PC-9 (cell line): ENCODE measurements around the gene LAMC1. TPM values are rescaled to one million over a fixed set of nuclear protein-coding genes. Genes with fewer than 3 reads are reported as not detected.

Experiments
- BruUV-seq: library from RNA; stranded (reverse); fragments of 400-500 nt; replicated peaks from 2 replicates; lab custom pipeline; 2021; lab: Mats Ljungman, UMichigan
- CTCF ChIA-PET: fragments of 300-600 bp; sonication (Branson Sonifier 250); formaldehyde crosslinking; loops from one replicate; lab custom pipeline; 2022; ENCODE audit warnings: antibody characterized with exemption; lab: Charles Lee
- POLR2A ChIA-PET: fragments of 300-600 bp; sonication (Branson Sonifier 250); formaldehyde crosslinking; loops from one replicate; lab custom pipeline; 2022; ENCODE audit warnings: antibody characterized with exemption; ENCODE audit not compliant: unreplicated experiment; lab: Charles Lee
- DNase-seq, 2 experiments: peaks; one replicate each; pipeline versions ENCODE4 v3.0.0 to v3.0.0-alpha.2; 2015 to 2022; ENCODE audit warnings: mixed read lengths in 1 of 2
- H2AFZ ChIP-seq: fragments of 200-600 bp; sonication (generic); 2 replicates; pipeline ENCODE4 v1.8.1; 2017; ENCODE audit warnings: antibody characterized with exemption
- H3F3A ChIP-seq: fragments of 200-600 bp; sonication (generic); 2 replicates; pipeline ENCODE4 v1.8.1; 2017; ENCODE audit warnings: antibody characterized with exemption, mild to moderate bottlenecking, low read depth; ENCODE audit not compliant: insufficient read depth
- H3K27ac ChIP-seq: fragments of 200-600 bp; sonication (generic); 2 replicates; pipeline ENCODE4 v1.6.1; 2016; ENCODE audit warnings: mixed run types
- H3K27me3 ChIP-seq: fragments of 200-600 bp; sonication (generic); 2 replicates; pipeline ENCODE4 v1.6.1; 2016; ENCODE audit warnings: low read depth, mixed run types; ENCODE audit not compliant: insufficient read depth
- H3K36me3 ChIP-seq: fragments of 200-600 bp; sonication (generic); 2 replicates; pipeline ENCODE4 v1.6.1; 2016; ENCODE audit warnings: low read depth, mixed run types
- H3K4me1 ChIP-seq: fragments of 200-600 bp; sonication (generic); replicated peaks from 2 replicates; pipeline ENCODE4 v1.6.1; 2016; ENCODE audit warnings: mixed run types; ENCODE audit not compliant: insufficient read depth
- H3K4me2 ChIP-seq: fragments of 200-600 bp; sonication (generic); 2 replicates; pipeline ENCODE4 v1.6.1; 2017; ENCODE audit warnings: mixed run types
- H3K4me3 ChIP-seq: fragments of 200-600 bp; sonication (generic); 2 replicates; pipeline ENCODE4 v1.6.1; 2016; ENCODE audit warnings: mixed run types
- H3K79me2 ChIP-seq: fragments of 200-600 bp; sonication (generic); 2 replicates; pipeline ENCODE4 v1.6.1; 2017; ENCODE audit warnings: low read depth, mixed run types
- H3K9me2 ChIP-seq: fragments of 200-600 bp; sonication (generic); 2 replicates; pipeline ENCODE4 v1.8.1; 2017; ENCODE audit warnings: mild to moderate bottlenecking; ENCODE audit not compliant: insufficient read depth
- H3K9me3 ChIP-seq: fragments of 200-600 bp; sonication (generic); 2 replicates; pipeline ENCODE4 v1.8.1; 2016; ENCODE audit warnings: low read depth; ENCODE audit not compliant: insufficient read depth
- H4K20me1 ChIP-seq: fragments of 200-600 bp; sonication (generic); 2 replicates; pipeline ENCODE4 v1.8.1; 2017; ENCODE audit not compliant: insufficient read depth
- EZH2 ChIP-seq: fragments of 200-600 bp; sonication (generic); IDR thresholded peaks from 2 replicates; pipeline ENCODE4 v1.8.0; 2017; ENCODE audit warnings: antibody characterized with exemption, low read depth
- intact Hi-C: fragments of 100-400 bp; cut with micrococcal nuclease; formaldehyde crosslinking; loops from one replicate; pipeline ENCODE4 v1.10.0; 2022; ENCODE audit not compliant: unreplicated experiment
- total RNA-seq: library from RNA; stranded (reverse); gene quantifications from 2 replicates; pipeline ENCODE4 v1.2.3, GENCODE V29; 2021
- TF ChIP-seq, protein P1 (sequence below): fragments of 200-600 bp; sonication (generic); conservative IDR thresholded peaks from 2 replicates; pipeline ENCODE4 v1.6.1; 2017; ENCODE audit warnings: mixed run types, antibody characterized with exemption, mild to moderate bottlenecking, moderate library complexity

LAMC1 gene
- total RNA-seq, 1 experiment from 2014 or later, result 95.5 TPM

DNA sequence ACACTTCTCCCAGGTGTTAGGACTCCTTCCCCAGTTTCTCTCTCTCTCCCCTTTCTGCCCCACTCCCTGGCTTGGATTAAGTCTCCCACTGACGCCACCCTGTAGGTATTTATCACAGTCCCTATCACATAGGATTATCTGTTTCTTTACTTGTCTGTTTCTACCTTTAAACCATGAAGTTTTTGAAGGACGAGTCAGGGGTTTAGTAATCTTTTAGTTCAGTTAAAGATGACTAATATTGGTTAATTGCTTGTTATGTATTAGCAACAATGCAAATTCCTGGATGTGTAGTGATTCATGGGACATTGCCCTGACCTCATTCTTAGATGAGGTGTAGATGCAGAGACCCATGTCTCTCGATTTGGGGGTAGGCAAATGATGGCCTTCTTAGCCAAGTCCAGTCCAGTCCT lies 6.4 kb downstream of the LAMC1 start:
- no TSS peak for BruUV-seq
- intact Hi-C loops, result loop anchor here (10.0 kb wide), 1 partner anchor 145 kb away; no protein-coding TSS in a partner anchor
- Histone ChIP-seq H3K79me2 (peaks cover 100% of the 10 kb centered on the region), H3K9me3 (no peaks in the 10 kb centered on the region), H2AFZ (no peak overlapping the region), H4K20me1 (peaks cover 4% of the 10 kb centered on the region; the same call in 1 of the 2 replicates), H3F3A (peaks cover 26% of the 10 kb centered on the region), H3K36me3 (no peaks in the 10 kb centered on the region), H3K4me1 (peaks cover 75% of the 10 kb centered on the region), H3K9me2 (no peaks in the 10 kb centered on the region), H3K4me2 (peak overlapping the region; percentile 39), H3K27me3 (no peaks in the 10 kb centered on the region), H3K4me3 (peak overlapping the region; percentile 2; the same call in 1 of the 2 replicates), H3K27ac (peak overlapping the region; percentile 42)
- DNase-seq, result peak in 1 of 2 experiments; percentile 83
- POLR2A ChIA-PET, result no interaction called here
- no peak for TF ChIP-seq EZH2
- CTCF ChIA-PET, result no interaction called here

DNA sequence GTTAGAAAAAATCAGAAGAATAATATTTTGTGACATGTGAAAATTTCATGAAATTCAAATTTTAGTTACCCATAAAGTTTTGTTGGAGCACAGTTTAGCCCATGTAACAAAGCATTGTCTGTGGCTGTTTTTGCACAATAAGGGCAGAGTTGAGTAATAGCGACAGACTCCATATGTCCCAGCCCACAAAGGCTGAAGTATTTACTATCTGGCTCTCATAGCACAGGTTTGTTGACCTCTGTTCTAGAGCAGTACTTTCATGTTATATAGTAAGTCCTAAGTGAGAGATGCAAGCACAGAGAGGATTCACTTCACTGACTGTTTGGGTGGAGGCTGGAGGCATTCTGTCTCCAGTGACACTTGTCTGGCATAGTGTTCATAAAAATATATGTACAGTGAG lies 6.8 kb downstream of the LAMC1 start:
- intact Hi-C loops, result no loop called here
- Histone ChIP-seq H2AFZ (no peak overlapping the region), H4K20me1 (peaks cover 3% of the 10 kb centered on the region; the same call in 1 of the 2 replicates), H3K27ac (peak overlapping the region; percentile 42), H3K4me3 (peak overlapping the region; percentile 2; the same call in 1 of the 2 replicates), H3K9me2 (no peaks in the 10 kb centered on the region), H3K79me2 (peaks cover 98% of the 10 kb centered on the region), H3K9me3 (no peaks in the 10 kb centered on the region), H3K4me2 (peak overlapping the region; percentile 39), H3K36me3 (no peaks in the 10 kb centered on the region), H3F3A (peaks cover 26% of the 10 kb centered on the region), H3K4me1 (peaks cover 72% of the 10 kb centered on the region), H3K27me3 (no peaks in the 10 kb centered on the region)
- no TSS peak for BruUV-seq
- ChIA-PET CTCF (no interaction called here), POLR2A (no interaction called here)
- peak in 1 of 2 experiments; percentile 73 for DNase-seq
- TF ChIP-seq, protein P1, sequence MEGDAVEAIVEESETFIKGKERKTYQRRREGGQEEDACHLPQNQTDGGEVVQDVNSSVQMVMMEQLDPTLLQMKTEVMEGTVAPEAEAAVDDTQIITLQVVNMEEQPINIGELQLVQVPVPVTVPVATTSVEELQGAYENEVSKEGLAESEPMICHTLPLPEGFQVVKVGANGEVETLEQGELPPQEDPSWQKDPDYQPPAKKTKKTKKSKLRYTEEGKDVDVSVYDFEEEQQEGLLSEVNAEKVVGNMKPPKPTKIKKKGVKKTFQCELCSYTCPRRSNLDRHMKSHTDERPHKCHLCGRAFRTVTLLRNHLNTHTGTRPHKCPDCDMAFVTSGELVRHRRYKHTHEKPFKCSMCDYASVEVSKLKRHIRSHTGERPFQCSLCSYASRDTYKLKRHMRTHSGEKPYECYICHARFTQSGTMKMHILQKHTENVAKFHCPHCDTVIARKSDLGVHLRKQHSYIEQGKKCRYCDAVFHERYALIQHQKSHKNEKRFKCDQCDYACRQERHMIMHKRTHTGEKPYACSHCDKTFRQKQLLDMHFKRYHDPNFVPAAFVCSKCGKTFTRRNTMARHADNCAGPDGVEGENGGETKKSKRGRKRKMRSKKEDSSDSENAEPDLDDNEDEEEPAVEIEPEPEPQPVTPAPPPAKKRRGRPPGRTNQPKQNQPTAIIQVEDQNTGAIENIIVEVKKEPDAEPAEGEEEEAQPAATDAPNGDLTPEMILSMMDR, result no peak
- no peak for TF ChIP-seq EZH2

DNA sequence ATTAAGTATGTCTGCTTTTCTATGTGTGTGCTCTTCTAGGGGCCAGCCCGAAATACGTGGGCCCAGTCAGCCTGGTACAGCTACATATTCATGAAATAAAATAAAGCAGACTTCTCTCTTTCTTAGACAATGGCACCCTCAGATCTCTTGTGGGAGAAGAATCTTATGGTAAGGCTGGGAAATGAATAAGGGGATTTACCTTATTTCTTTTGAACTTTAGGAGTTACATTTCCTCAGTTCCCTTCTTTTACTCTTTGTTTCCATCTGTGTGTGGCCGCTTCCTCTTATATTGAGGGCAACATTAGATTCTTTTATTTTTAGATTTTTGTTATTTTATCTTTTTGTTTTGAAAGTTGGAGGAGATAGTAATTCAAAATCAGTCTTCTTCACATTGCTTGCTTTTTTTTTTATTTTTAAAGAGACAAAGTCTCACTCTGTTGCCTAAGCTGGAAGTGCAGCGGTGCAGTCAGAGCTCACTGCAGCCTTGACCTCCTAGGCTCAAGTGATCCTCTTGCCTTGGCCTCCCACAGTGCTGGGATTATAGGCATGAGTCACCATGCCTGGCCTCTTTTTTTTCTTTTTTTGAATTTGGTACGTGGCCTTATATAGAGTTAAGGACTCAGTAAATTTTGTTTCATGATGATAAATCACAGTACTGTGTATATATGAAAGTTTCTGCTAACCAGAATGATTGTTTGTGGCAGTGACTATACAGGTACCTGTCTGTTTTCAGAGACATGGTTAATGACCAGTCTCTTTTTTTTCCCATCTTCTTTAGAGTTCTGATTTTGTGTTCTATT lies 9.1 kb downstream of the LAMC1 start:
- CTCF ChIA-PET, result no interaction called here
- Histone ChIP-seq H2AFZ (no peak overlapping the region), H3K36me3 (no peaks in the 10 kb centered on the region), H3K4me3 (no peak overlapping the region), H3K9me2 (no peaks in the 10 kb centered on the region), H3K9me3 (no peaks in the 10 kb centered on the region), H3K79me2 (peaks cover 96% of the 10 kb centered on the region), H3K27ac (no peak overlapping the region), H3K4me1 (peaks cover 49% of the 10 kb centered on the region), H3K4me2 (no peak overlapping the region), H4K20me1 (no peaks in the 10 kb centered on the region), H3F3A (peaks cover 20% of the 10 kb centered on the region), H3K27me3 (no peaks in the 10 kb centered on the region)
- TF ChIP-seq, protein P1, result no peak
- POLR2A ChIA-PET, result no interaction called here
- intact Hi-C loops, result no loop called here
- peak in 1 of 2 experiments; percentile 45 for DNase-seq
- no TSS peak for BruUV-seq
